Esophagus squamous epithelium (tissue), 5 donors: ENCODE measurements around the gene CBFA2T3. TPM values are rescaled to one million over a fixed set of nuclear protein-coding genes. Genes with fewer than 3 reads are reported as not detected.

Experiments
- DNase-seq: peaks from one replicate; lab custom pipeline; 2025; lab: John Stamatoyannopoulos, UW
- H3K27ac ChIP-seq, 4 donors: fragments of 200-600 bp; sonication (generic); one replicate each; pipeline ENCODE4 v1.5.1; 2016 to 2019; ENCODE audit warnings: mild to moderate bottlenecking in 1 of 4
- H3K27me3 ChIP-seq, 4 donors: fragments of 200-600 bp; sonication (generic); 1 replicate in 3 of 4; 2 replicates in 1 of 4; pipeline versions ENCODE4 v1.5.1 to v1.6.0; 2017 to 2021; ENCODE audit warnings: antibody characterized with exemption in 1 of 4
- H3K36me3 ChIP-seq, 3 donors: fragments of 200-600 bp; sonication (generic); one replicate each; pipeline ENCODE4 v1.5.1; 2016 to 2019
- H3K4me1 ChIP-seq, 3 donors: fragments of 200-600 bp; sonication (generic); one replicate each; pipeline ENCODE4 v1.5.1; 2017 to 2019
- H3K4me3 ChIP-seq, 4 donors: fragments of 200-600 bp; sonication (generic); 1 replicate in 3 of 4; 2 replicates in 1 of 4; pipeline ENCODE4 v1.5.1; 2016 to 2019; ENCODE audit warnings: mild to moderate bottlenecking in 2 of 4, moderate library complexity in 1 of 4
- H3K9me3 ChIP-seq, 3 donors: fragments of 200-600 bp; sonication (generic); one replicate each; pipeline ENCODE4 v1.5.1; 2016 to 2019
- CTCF ChIP-seq, 6 experiments: fragments of 450-650 bp in 4 of 6; fragments of 200-600 bp in 2 of 6; sonication (generic) in 2 of 6; IDR thresholded peaks; one replicate each; pipeline ENCODE4 v1.5.1; 2016 to 2019; ENCODE audit warnings: antibody characterized with exemption in 6 of 6, mild to moderate bottlenecking in 4 of 6, moderate library complexity in 4 of 6
- POLR2A ChIP-seq, 4 donors: fragments of 450-650 bp; IDR thresholded peaks; one replicate each; pipeline ENCODE4 v1.6.1; 2017; ENCODE audit warnings: antibody characterized with exemption in 4 of 4, mild to moderate bottlenecking in 4 of 4, moderate library complexity in 3 of 4
- WGBS, 2 donors: methylation state at CpG; one replicate each; pipeline ENCODE4 v1.1.5; 2018; 5-methylcytosine and 5-hydroxymethylcytosine counted together
- intact Hi-C: fragments of 100-400 bp; cut with DNase I; formaldehyde crosslinking; loops from one replicate; pipeline ENCODE4 v1.15.0; 2022
- total RNA-seq, 4 donors: library from RNA; depleted of rRNA; stranded (reverse); fragments of >200 nt; gene quantifications; one replicate each; pipeline ENCODE4 v1.1.0, GENCODE V29; 2016
- donor health status: DM: yes; HTN: yes; CAD: no.

The CBFA2T3 gene
- total RNA-seq, 4 donors from 2014 or later, result 0.18 to 2.7 (median 1.4) TPM

GRCh38 chr16:89023151-89023551, 46.1 kb upstream of the CBFA2T3 start:
- Histone ChIP-seq H3K27ac (no peak overlapping the region), H3K4me1 (no peaks in the 10 kb centered on the region), H3K4me3 (no peak overlapping the region), H3K9me3 (peaks cover 0 to 10% (median 5%) of the 10 kb centered on the region in 3 donors), H3K36me3 (no peaks in the 10 kb centered on the region), H3K27me3 (peaks cover 0 to 71% (median 0%) of the 10 kb centered on the region in 4 donors)
- no peak for TF ChIP-seq POLR2A (IDR thresholded peaks at IDR 0.05)
- TF ChIP-seq CTCF (IDR thresholded peaks at IDR 0.05), result no peak
- intact Hi-C loops, result no loop called here
- WGBS, 2 donors, result 81 to 90% methylated on average over 10 of the region's 10 CpGs
- no peak for DNase-seq

GRCh38 chr16:89022051-89022836, 45.2 kb upstream of the CBFA2T3 start:
- peaks cover 0 to 69% (median 0%) of the 10 kb centered on the region in 4 donors for H3K27me3 ChIP-seq
- TF ChIP-seq CTCF (IDR thresholded peaks at IDR 0.05), result no peak
- TF ChIP-seq POLR2A (IDR thresholded peaks at IDR 0.05), result no peak
- H3K36me3 ChIP-seq, result no peaks in the 10 kb centered on the region
- H3K4me3 ChIP-seq, result no peak overlapping the region
- no peak for DNase-seq
- 58 to 63% methylated on average over 11 to 17 of the region's 25 CpGs for WGBS, 2 donors
- no peaks in the 10 kb centered on the region for H3K4me1 ChIP-seq
- H3K9me3 ChIP-seq, result peaks cover 0 to 10% (median 5%) of the 10 kb centered on the region in 3 donors
- intact Hi-C loops, result no loop called here
- no peak overlapping the region for H3K27ac ChIP-seq

- Histone ChIP-seq H3K36me3 (no peaks in the 10 kb centered on the region), H3K27ac (no peak overlapping the region), H3K4me1 (no peaks in the 10 kb centered on the region), H3K4me3 (no peak overlapping the region), H3K9me3 (peaks cover 0 to 8% (median 3%) of the 10 kb centered on the region in 3 donors), H3K27me3 (peaks cover 0 to 67% (median 0%) of the 10 kb centered on the region in 4 donors)
- intact Hi-C loops, result no loop called here
- TF ChIP-seq CTCF (IDR thresholded peaks at IDR 0.05), result no peak
- no peak for TF ChIP-seq POLR2A (IDR thresholded peaks at IDR 0.05)
- no peak for DNase-seq
- 80 to 83% methylated on average over 3 to 21 of the region's 23 CpGs for WGBS, 2 donors
Observed at GRCh38 chr16:89020925-89021595, 44.1 kb upstream of the CBFA2T3 start.

GRCh38 chr16:89020068-89020924, 43.3 kb upstream of the CBFA2T3 start:
- H3K9me3 ChIP-seq, result peaks cover 0 to under 1% (median 0%) of the 10 kb centered on the region in 3 donors
- intact Hi-C loops, result no loop called here
- peaks cover 0 to 72% (median 0%) of the 10 kb centered on the region in 4 donors for H3K27me3 ChIP-seq
- DNase-seq, result no peak
- 69 to 81% methylated on average over 4 to 6 of the region's 21 CpGs for WGBS, 2 donors
- no peak overlapping the region for H3K27ac ChIP-seq
- no peaks in the 10 kb centered on the region for H3K36me3 ChIP-seq
- H3K4me1 ChIP-seq, result no peaks in the 10 kb centered on the region
- no peak overlapping the region for H3K4me3 ChIP-seq
- TF ChIP-seq POLR2A (IDR thresholded peaks at IDR 0.05) (no peak), CTCF (IDR thresholded peaks at IDR 0.05) (no peak)
